ENCODE measurements around the gene MATN4.

GRCh38 chr20:45269754-45270270, 38.3 kb downstream of the MATN4 start:
- TF ChIP-seq, protein P1, sequence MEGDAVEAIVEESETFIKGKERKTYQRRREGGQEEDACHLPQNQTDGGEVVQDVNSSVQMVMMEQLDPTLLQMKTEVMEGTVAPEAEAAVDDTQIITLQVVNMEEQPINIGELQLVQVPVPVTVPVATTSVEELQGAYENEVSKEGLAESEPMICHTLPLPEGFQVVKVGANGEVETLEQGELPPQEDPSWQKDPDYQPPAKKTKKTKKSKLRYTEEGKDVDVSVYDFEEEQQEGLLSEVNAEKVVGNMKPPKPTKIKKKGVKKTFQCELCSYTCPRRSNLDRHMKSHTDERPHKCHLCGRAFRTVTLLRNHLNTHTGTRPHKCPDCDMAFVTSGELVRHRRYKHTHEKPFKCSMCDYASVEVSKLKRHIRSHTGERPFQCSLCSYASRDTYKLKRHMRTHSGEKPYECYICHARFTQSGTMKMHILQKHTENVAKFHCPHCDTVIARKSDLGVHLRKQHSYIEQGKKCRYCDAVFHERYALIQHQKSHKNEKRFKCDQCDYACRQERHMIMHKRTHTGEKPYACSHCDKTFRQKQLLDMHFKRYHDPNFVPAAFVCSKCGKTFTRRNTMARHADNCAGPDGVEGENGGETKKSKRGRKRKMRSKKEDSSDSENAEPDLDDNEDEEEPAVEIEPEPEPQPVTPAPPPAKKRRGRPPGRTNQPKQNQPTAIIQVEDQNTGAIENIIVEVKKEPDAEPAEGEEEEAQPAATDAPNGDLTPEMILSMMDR (IDR thresholded peaks at IDR 0.05) = no peak
- TF ChIP-seq POLR2A (IDR thresholded peaks at IDR 0.05) = no peak
